COLO668 (cell line): ENCODE results near the gene RGS1.

ENCODE experiments used
- DNase-seq: peaks from one replicate; lab custom pipeline; 2025; ENCODE audit not compliant: unreplicated experiment; lab: John Stamatoyannopoulos, UW

The RGS1 gene

GRCh38 chr1:192610112-192610889 lies 34.7 kb downstream of the RGS1 start:
- DNase-seq = no peak

DNA sequence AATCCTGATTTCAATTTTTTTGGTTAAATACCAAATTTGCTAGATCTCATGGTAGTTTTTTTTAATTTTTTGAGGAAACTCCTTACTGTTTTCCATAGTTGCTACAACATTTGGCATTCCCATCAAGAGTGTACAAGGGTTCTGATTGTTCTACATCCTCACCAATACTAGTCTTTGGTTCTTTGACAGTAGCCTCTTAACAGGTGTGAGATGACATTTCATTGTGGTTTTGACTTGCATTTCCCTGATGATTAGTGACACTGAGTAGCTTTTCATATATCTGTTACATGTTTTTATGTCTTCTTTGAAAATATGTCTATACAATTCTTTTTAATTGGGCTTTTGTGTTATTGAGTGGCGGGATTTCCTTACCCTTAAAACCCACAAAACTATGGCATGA lies 39.5 kb downstream of the RGS1 start:
- DNase-seq = no peak

DNA sequence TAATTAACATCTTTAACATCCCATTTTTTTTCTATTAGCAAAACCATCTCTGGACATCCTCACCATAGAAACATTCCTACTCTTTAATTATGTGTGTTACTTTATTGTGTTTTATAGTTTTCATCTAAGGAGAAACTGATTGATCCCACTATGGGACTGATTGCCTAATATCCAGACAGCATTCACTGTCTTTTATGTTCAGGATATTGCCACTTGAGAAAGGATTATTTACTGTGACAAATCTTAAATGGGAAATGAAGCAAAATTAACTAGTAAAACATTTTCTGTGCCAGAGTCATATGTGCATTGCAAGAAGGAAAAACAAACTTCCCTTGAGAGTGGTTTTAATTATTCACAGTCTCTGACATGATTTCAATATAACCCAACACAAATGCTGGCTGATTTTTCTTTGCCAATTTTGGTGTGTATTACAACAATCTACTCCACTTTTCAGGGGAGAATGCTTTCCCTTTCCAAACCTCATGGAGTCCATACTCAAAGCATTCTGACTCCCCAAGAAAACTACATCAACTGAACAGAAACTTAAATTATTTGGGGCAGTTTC lies 44.6 kb downstream of the RGS1 start:
- no peak for DNase-seq

DNA sequence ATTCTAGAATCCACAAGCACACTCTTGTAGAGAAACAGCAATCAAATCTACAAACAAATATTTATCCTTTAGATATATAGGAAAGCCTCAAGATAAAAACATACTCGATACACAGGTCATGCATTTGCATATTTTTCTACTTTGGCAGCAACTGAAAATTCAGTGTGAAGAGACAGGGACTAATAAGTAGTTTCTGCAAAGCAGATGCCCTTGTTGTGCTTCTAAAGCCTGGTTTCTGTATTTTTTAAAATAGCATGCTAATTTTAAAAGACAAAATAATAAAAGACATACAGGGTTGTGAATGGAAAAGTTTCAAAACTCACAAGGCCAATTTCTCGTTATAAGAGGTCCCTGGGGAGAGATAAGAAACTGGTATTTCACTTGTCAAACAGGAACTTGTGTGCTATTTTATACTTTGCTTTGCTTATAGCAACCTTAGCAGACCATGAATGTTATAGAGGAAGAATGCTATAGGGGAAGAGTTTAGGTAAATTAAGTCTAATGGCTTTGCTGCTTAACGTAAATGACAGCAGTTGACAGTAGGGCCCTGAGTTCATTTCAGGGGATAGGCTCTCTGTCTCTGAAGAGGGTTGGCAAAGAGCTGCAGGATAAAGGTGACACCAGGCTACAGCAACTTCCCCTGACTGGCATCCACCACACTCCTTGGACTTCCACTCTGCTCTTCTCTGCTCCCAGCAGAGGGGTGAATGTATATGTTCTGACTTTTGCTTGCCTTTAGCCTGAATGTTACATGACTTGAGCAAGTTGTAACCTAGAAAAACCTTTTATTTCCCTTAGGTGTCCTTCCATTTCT lies 51.0 kb downstream of the RGS1 start:
- DNase-seq = no peak

- no peak for DNase-seq
These were observed 52.3 kb downstream of the RGS1 start for GRCh38 chr1:192627901-192628300.

DNA sequence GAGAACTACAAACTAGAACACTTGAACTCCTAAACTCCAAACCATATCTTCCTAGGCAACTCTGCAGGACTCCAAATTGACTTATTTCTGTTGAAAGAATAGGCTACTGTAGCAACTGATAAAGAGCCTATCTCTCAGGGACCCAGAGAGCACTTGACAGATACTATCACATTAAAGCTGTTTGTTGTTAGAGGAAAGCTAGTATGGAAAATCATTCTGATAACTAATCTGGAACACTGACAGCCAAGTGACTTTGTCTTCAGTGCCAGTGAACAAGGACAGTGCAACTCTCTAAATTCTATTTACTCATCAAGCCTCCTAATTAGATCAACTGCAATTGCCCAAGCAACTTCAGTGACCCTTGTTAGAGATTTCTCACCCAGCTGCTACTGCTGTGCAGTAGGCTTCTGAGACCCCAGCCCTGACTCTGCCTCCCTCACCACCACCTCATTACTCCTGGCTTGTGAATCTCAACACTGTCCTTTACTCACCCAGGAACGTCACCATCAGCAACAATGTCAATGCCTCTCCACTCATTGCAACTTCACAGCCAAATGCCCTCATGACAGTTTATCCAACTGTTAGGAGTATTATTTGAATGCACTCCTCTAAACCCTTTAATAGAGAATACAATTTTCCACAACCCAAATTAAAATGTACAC lies 53.0 kb downstream of the RGS1 start:
- no peak for DNase-seq

DNA sequence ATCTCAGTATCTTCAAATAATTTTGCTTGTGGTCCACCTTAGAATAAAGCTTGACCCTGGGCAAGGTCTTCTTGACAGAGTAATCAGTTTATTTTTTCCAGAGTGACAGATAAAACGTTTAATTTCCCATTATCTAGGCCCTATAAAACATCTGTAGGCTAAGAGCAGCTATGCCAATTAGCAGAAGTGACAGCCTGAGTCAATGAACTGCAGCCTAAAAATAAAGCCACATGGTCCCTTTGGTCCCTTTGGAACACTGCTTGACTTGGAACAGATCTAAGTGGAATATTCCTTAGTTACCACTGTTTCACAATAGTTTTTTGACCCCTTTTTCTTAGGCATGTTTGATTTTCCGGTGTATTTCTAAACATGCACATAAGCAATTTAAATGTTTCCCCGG lies 54.0 kb downstream of the RGS1 start:
- no peak for DNase-seq
